ENCODE data around the gene SLC20A1.

Gene SLC20A1

GRCh38 chr2:112625474-112626114 lies 20.1 kb upstream of the SLC20A1 start:
- DNase-seq (ENCODE audit: low read depth in 2 of 2) = no peak

GRCh38 chr2:112626604-112627059 lies 19.1 kb upstream of the SLC20A1 start:
- DNase-seq (ENCODE audit: low read depth in 2 of 2) = peak in 1 of 2 donors; percentile 29

- no peak for DNase-seq (ENCODE audit: low read depth in 2 of 2)
Observed at GRCh38 chr2:112627060-112628040, 18.4 kb upstream of the SLC20A1 start.

GRCh38 chr2:112629224-112629623 lies 16.5 kb upstream of the SLC20A1 start:
- DNase-seq (ENCODE audit: low read depth in 2 of 2) = no peak

- no peak for DNase-seq (ENCODE audit: low read depth in 2 of 2)
Observed at GRCh38 chr2:112629823-112630222, 15.9 kb upstream of the SLC20A1 start.

GRCh38 chr2:112630268-112630667 lies 15.5 kb upstream of the SLC20A1 start:
- no peak for DNase-seq (ENCODE audit: low read depth in 2 of 2)

- DNase-seq (ENCODE audit: low read depth in 2 of 2) = no peak
Observed at GRCh38 chr2:112633708-112634107, 12.0 kb upstream of the SLC20A1 start.

GRCh38 chr2:112634153-112634873 lies 11.4 kb upstream of the SLC20A1 start:
- no peak for DNase-seq (ENCODE audit: low read depth in 2 of 2)

- no peak for DNase-seq (ENCODE audit: low read depth in 2 of 2)
Observed at GRCh38 chr2:112634874-112635157, 10.9 kb upstream of the SLC20A1 start.

GRCh38 chr2:112636605-112637288 lies 9.0 kb upstream of the SLC20A1 start:
- DNase-seq (ENCODE audit: low read depth in 2 of 2) = no peak

- DNase-seq (ENCODE audit: low read depth in 2 of 2) = no peak
Observed at GRCh38 chr2:112637289-112637660, 8.5 kb upstream of the SLC20A1 start.

- DNase-seq (ENCODE audit: low read depth in 2 of 2) = no peak
Observed at GRCh38 chr2:112639936-112640335, 5.8 kb upstream of the SLC20A1 start.

- DNase-seq (ENCODE audit: low read depth in 2 of 2) = no peak
Observed at GRCh38 chr2:112640467-112640799, 5.3 kb upstream of the SLC20A1 start.

- no peak for DNase-seq (ENCODE audit: low read depth in 2 of 2)
Observed at GRCh38 chr2:112640800-112641675, 4.7 kb upstream of the SLC20A1 start.

- DNase-seq (ENCODE audit: low read depth in 2 of 2) = no peak
Observed at GRCh38 chr2:112641701-112642100, 4.0 kb upstream of the SLC20A1 start.

- DNase-seq (ENCODE audit: low read depth in 2 of 2) = no peak
Observed at GRCh38 chr2:112642561-112642960, 3.2 kb upstream of the SLC20A1 start.

- DNase-seq (ENCODE audit: low read depth in 2 of 2) = no peak
Observed at GRCh38 chr2:112642966-112643365, 2.8 kb upstream of the SLC20A1 start.

- no peak for DNase-seq (ENCODE audit: low read depth in 2 of 2)
Observed at GRCh38 chr2:112643488-112643887, 2.3 kb upstream of the SLC20A1 start.

- no peak for DNase-seq (ENCODE audit: low read depth in 2 of 2)
Observed at GRCh38 chr2:112644155-112644932, 1.4 kb upstream of the SLC20A1 start.

GRCh38 chr2:112644933-112645309 lies 818 bp upstream of the SLC20A1 start:
- peak in 1 of 2 donors; percentile 8 for DNase-seq (ENCODE audit: low read depth in 2 of 2)

All from stimulated activated CD4-positive, alpha-beta T cell treated with anti-CD3 and anti-CD28 coated beads, Interleukin-1b, Interleukin-23, amount 100 ng/mL, for 1 hour (primary cell).